ENCODE measurements around the gene FAHD1. TPM values are rescaled to one million over a fixed set of nuclear protein-coding genes. Genes with fewer than 3 reads are reported as not detected.

FAHD1 gene
- total RNA-seq, result 76.8 and 109 TPM in 2 replicates

DNA sequence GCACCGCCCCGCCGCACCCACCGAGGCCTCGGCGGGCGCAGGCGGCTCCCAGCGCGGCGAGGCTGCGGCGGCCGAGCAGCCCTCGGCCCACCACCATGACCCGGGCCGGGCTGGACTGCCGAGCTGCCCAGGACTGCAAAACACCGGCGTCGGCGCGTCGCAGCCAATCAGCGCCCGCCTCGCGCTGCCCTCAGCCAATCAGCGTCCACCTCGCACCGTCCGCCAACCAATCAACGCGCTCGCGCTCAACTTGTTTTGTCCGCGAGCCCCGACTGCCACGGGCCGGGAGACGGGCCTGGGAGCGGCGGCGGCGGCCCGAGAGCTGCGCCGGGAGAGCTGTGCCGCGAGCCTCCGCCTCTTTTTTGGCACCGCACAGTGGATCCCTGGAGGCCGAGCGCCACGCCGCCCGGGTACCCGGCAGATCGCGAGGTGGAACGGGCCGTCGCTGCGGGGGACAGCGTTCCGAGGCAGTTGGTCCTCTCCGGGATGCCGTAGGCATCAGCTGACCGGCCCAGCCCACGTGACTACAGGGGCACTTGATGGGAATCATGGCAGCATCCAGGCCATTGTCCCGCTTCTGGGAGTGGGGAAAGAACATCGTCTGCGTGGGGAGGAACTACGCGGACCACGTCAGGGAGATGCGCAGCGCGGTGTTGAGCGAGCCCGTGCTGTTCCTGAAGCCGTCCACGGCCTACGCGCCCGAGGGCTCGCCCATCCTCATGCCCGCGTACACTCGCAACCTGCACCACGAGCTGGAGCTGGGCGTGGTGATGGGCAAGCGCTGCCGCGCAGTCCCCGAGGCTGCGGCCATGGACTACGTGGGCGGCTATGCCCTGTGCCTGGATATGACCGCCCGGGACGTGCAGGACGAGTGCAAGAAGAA is at the start of gene FAHD1, which contains the start of gene HAGH:
Gene FAHD1 (plus strand): TSS at position 516 of the 883 bp plus-strand sequence. CDS start 33 bp downstream, at position 549.
Gene HAGH (minus strand): TSS at position 135 of the 883 bp plus-strand sequence. CDS start 38 bp downstream, at position 97.

DNA sequence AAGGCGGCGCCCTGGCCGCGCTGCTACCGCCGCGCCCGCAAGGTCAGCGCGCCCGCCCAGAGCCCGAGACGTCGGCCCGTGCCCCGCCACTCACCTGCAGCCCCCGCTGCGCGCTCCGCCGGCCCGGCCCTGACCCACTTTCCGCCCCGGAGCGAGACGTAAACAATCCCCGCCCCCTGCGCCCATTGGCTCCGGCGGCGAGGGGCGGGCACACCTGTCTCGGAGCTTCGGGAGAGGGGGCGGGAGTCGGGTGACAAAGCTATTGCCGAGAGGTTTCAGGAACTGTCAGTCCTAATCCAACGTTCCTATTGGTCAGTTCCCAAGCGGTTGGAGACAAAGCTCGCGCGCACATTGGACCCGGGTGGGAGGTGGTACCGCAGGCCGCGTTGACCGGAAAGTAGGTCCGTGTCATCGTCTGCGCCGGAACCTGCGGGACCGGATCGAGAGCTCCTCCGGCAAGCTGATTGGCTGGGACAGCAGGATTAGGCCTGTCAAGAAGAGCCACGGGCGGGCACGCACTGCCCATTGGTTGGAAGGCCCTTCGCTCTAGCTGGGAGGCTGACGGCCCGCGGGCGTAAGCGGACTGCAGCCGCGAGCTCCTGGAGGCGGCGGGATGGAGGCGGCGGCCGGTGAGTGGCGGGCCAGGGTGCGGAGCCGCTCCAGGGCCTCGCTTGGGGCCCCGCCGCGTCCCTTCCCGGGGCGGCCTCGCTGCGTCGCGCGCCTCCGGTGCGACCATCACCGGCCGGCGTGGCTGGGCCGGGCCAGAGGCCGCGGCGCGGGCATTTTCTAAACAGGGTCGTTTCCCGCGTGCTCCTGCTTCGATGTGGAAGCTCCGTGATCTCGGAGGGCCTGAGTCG is 44.4 kb upstream of the FAHD1 start, which contains the start of the genes NUBP2 and SPSB3:
Gene NUBP2 (plus strand): TSS at position 553 of the 857 bp plus-strand sequence. CDS start 61 bp downstream, at position 614.
Gene SPSB3 (minus strand): TSS at position 164 of the 857 bp plus-strand sequence. CDS start 1,088 bp downstream, outside the sequence.

DNA sequence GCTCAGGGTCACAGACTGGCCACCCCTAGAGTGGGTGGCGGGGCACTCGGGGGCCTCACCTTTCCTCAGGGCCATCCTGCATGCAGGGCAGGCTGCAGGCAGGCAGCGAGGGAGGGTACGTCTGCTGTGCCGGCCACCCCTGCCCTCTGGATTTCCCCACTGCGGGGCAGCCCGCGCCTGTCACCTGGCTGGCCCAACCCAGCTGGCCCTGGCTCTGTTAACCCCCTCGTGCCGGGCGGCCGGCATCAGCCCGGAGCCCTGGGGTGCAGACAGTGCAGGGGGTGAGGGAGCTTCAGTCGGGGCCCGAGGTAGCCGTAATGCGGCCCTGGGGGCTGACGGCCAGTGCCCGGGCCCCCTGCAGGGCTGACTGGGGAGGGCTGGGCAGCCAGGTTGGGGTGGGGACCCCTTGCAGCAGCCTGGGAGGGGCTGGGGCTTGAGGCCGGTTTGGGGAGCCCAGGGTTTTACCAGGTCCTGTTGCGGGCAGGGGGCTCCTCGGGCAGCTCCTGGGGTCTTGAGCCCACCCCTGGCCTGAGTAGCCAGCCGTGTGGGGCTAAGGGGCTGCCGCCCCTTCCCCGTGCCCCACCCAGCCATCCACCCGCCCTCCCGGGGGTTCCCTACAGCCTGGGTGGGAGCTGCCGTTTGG is 33.3 kb upstream of the FAHD1 start, which contains the start of gene IGFALS:
Gene IGFALS (minus strand): TSS at position 128 of the 643 bp plus-strand sequence. CDS start 53 bp downstream, at position 75.

DNA sequence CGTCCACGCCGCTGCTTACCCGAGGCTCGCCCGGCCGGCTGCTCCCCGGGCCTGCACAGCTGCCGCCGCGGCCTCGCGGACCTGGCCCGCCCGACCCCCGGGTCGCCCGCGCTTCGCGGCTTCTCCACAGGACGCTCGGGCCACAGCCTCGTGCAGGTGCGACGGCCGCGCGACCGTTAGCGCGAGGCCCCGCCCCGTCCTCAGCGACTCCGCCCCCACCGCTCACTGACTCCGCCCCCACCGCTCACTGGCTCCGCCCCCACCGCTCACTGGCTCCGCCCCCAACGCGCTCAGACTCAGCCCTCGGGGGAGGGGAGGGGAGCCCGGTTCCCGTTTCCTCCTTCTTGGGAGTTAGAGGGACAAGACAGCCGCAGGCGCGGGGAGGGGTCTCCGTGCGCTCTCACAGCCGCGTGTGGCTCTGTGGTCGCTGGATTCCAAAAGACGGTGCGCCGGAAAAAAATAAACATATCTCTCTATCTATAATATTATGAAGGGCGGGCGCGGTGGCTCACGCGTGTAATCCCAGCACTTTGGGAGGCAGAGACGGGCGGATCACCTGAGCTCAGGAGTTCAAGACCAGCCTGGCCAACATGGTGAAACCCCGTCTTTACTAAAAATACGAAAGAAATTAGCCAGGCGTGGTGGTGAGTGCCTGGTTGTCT is 45.1 kb downstream of the FAHD1 start, which contains the start of gene MEIOB:
Gene MEIOB (minus strand): TSS at position 191 of the 662 bp plus-strand sequence. CDS start 3,989 bp downstream, outside the sequence.

Other genes with a start within 250 kb of the FAHD1 start
- gene IFT140, start 215.1 kb upstream of the FAHD1 start, total RNA-seq, result 40.7 and 63.3 TPM in 2 replicates
- 4.3 and 6.4 TPM in 2 replicates for gene CRAMP1, start 214.8 kb upstream of the FAHD1 start, total RNA-seq
- gene JPT2, start 148.9 kb upstream of the FAHD1 start, total RNA-seq, result 7.3 and 12.8 TPM in 2 replicates
- gene MAPK8IP3, start 121.0 kb upstream of the FAHD1 start, total RNA-seq, result 47.4 and 52.1 TPM in 2 replicates
- 36.1 and 43.0 TPM in 2 replicates for gene NME3, start 55.7 kb upstream of the FAHD1 start, total RNA-seq
- 6.3 and 6.4 TPM in 2 replicates for gene EME2, start 54.4 kb upstream of the FAHD1 start, total RNA-seq
- 88.6 and 90.2 TPM in 2 replicates for gene MRPS34, start 54.1 kb upstream of the FAHD1 start, total RNA-seq
- gene SPSB3, start 44.6 kb upstream of the FAHD1 start, total RNA-seq, result 33.6 and 52.0 TPM in 2 replicates
- 46.0 and 47.0 TPM in 2 replicates for gene NUBP2, start 44.2 kb upstream of the FAHD1 start, total RNA-seq
- under 0.01 TPM in 1 of 2 replicates, not detected in the other for gene IGFALS, start 33.5 kb upstream of the FAHD1 start, total RNA-seq
- 24.7 and 25.4 TPM in 2 replicates for gene HAGH, start 381 bp upstream of the FAHD1 start, total RNA-seq
- not detected in 2 replicates for gene MEIOB, start 45.0 kb downstream of the FAHD1 start, total RNA-seq
- gene HS3ST6, start 91.2 kb downstream of the FAHD1 start, total RNA-seq, result not detected in 2 replicates
- 7.8 and 9.0 TPM in 2 replicates for gene MSRB1, start 116.0 kb downstream of the FAHD1 start, total RNA-seq
- not detected in 2 replicates for gene RPL3L, start 127.5 kb downstream of the FAHD1 start, total RNA-seq
- gene NDUFB10, start 132.3 kb downstream of the FAHD1 start, total RNA-seq, result 197 and 259 TPM in 2 replicates
- gene RPS2, start 137.6 kb downstream of the FAHD1 start, total RNA-seq, result 3,167 and 4,556 TPM in 2 replicates
- gene RNF151, start 139.7 kb downstream of the FAHD1 start, total RNA-seq, result not detected in 2 replicates
- 26.5 and 30.1 TPM in 2 replicates for gene TBL3, start 144.8 kb downstream of the FAHD1 start, total RNA-seq
- 0.16 TPM in 1 of 2 replicates, not detected in the other for gene NOXO1, start 154.3 kb downstream of the FAHD1 start, total RNA-seq
- gene GFER, start 157.0 kb downstream of the FAHD1 start, total RNA-seq, result 8.4 and 10.6 TPM in 2 replicates
- gene SYNGR3, start 162.8 kb downstream of the FAHD1 start, total RNA-seq, result 2.7 and 2.9 TPM in 2 replicates
- gene ZNF598, start 182.6 kb downstream of the FAHD1 start, total RNA-seq, result 12.0 and 15.1 TPM in 2 replicates
- 0.47 and 0.60 TPM in 2 replicates for gene NPW, start 192.6 kb downstream of the FAHD1 start, total RNA-seq
- 34.4 and 41.2 TPM in 2 replicates for gene NHERF2, start 199.7 kb downstream of the FAHD1 start, total RNA-seq
- 43.2 and 62.1 TPM in 2 replicates for gene NTHL1, start 220.6 kb downstream of the FAHD1 start, total RNA-seq
- 46.2 and 78.6 TPM in 2 replicates for gene TSC2, start 220.8 kb downstream of the FAHD1 start, total RNA-seq